ENCODE data around the gene TYK2.
A peak's percentile ranks its signal among the peaks of the same experiment; 100 is the strongest.
"Not testable (repeated sequence)": the region's sequence is repeated elsewhere in the genome, so short reads cannot be mapped to it uniquely, and the experiment has no call there.

Gene TYK2

DNA sequence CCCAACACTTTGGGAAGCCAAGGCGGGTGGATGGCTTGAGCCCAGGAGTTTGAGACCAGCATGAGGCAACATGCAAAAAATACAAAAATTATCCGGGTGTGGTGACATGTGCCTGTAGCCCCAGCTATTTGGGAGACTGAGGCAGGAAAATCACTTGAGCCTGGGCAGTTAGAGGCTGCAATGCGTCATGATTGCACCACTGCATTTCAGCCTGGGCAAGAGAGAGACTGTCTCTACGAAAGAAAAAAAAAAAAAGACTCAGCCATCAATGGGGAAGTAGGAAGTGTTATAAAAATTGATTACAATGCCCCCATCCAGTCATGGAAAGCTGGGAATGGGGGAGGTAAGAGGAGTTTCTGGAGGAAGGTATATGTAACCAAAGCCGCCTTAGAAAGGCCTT lies 5.4 kb downstream of the TYK2 start:
- H3K36me3 Mint-ChIP-seq (ENCODE audit: low read depth) = peaks cover 33% of the 10 kb centered on the region
- H3K9me3 Mint-ChIP-seq = no peaks in the 10 kb centered on the region
- no peak overlapping the region for H3K27ac Mint-ChIP-seq
- H3K4me1 Mint-ChIP-seq (ENCODE audit: low read depth) = peaks cover 15% of the 10 kb centered on the region
- no peak for DNase-seq (ENCODE audit: low spot score)
- no peak overlapping the region for H3K4me3 Mint-ChIP-seq
- no peaks in the 10 kb centered on the region for H3K27me3 Mint-ChIP-seq (ENCODE audit: low read depth)

DNA sequence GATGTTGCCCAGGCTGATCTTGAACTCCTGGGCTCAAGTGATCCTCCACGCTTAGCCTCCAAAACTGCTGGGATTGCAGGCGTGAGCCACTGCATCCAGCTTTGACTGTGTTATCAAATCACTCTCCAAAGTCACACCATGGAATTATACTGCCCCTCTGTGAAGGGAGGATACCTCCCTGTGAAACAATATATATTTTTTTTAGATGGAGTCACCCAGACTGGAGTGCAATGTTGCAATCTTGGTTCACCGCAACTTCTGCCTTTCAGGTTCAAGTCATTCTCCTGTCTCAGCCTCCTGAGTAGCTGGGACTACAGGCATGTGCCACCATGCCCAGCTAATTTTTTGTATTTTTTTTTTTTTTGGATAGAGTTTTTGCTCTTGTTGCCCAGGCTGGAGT lies 7.7 kb downstream of the TYK2 start:
- Mint-ChIP-seq H3K27ac (no peak overlapping the region), H3K4me1 (ENCODE audit: low read depth) (peaks cover 3% of the 10 kb centered on the region), H3K36me3 (ENCODE audit: low read depth) (peaks cover 31% of the 10 kb centered on the region), H3K27me3 (ENCODE audit: low read depth) (no peaks in the 10 kb centered on the region), H3K4me3 (no peak overlapping the region), H3K9me3 (no peaks in the 10 kb centered on the region)
- no peak for DNase-seq (ENCODE audit: low spot score)

GRCh38 chr19:10368101-10368803 lies 12.1 kb downstream of the TYK2 start:
- no peaks in the 10 kb centered on the region for H3K9me3 Mint-ChIP-seq
- H3K4me1 Mint-ChIP-seq (ENCODE audit: low read depth) = no peaks in the 10 kb centered on the region
- H3K27ac Mint-ChIP-seq = no peak overlapping the region
- H3K27me3 Mint-ChIP-seq (ENCODE audit: low read depth) = no peaks in the 10 kb centered on the region
- no peak overlapping the region for H3K4me3 Mint-ChIP-seq
- DNase-seq (ENCODE audit: low spot score) = no peak
- peaks cover 35% of the 10 kb centered on the region for H3K36me3 Mint-ChIP-seq (ENCODE audit: low read depth)

- H3K27me3 Mint-ChIP-seq (ENCODE audit: low read depth); DNase-seq (ENCODE audit: low spot score); H3K4me1 Mint-ChIP-seq (ENCODE audit: low read depth); H3K4me3 Mint-ChIP-seq; H3K27ac Mint-ChIP-seq; H3K9me3 Mint-ChIP-seq: not testable (repeated sequence)
- H3K36me3 Mint-ChIP-seq (ENCODE audit: low read depth) = peaks cover 35% of the 10 kb centered on the region
Measured at GRCh38 chr19:10366950-10367512, 13.3 kb downstream of the TYK2 start.

DNA sequence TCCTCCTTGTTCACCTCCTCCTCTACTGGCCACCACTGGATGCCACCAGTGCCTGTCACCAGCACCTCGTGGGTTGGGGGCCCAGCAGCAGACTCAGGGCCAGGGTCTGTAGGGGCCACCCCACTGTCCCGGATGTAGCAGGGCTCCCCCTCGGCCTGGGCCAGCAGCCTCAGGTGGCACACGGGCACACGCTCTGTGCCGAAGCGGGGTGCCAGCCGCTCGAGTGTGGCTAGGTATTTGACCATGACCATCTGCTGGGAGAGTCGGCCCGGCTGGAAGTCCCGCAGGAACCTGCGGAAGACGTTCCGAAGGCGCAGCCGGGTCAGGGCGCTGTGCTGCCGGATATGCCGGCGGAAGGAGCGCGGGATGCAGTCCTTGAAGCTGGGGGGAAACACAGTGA lies 14.9 kb downstream of the TYK2 start:
- H3K36me3 Mint-ChIP-seq (ENCODE audit: low read depth) = peaks cover 41% of the 10 kb centered on the region
- H3K4me1 Mint-ChIP-seq (ENCODE audit: low read depth) = no peaks in the 10 kb centered on the region
- H3K4me3 Mint-ChIP-seq = no peak overlapping the region
- H3K9me3 Mint-ChIP-seq = no peaks in the 10 kb centered on the region
- no peak for DNase-seq (ENCODE audit: low spot score)
- no peak overlapping the region for H3K27ac Mint-ChIP-seq
- no peaks in the 10 kb centered on the region for H3K27me3 Mint-ChIP-seq (ENCODE audit: low read depth)

- Mint-ChIP-seq H3K4me1 (ENCODE audit: low read depth) (no peaks in the 10 kb centered on the region), H3K9me3 (no peaks in the 10 kb centered on the region), H3K27me3 (ENCODE audit: low read depth) (no peaks in the 10 kb centered on the region), H3K27ac (no peak overlapping the region), H3K4me3 (no peak overlapping the region), H3K36me3 (ENCODE audit: low read depth) (peaks cover 37% of the 10 kb centered on the region)
- no peak for DNase-seq (ENCODE audit: low spot score)
Measured at GRCh38 chr19:10364644-10365043, 15.7 kb downstream of the TYK2 start.

DNA sequence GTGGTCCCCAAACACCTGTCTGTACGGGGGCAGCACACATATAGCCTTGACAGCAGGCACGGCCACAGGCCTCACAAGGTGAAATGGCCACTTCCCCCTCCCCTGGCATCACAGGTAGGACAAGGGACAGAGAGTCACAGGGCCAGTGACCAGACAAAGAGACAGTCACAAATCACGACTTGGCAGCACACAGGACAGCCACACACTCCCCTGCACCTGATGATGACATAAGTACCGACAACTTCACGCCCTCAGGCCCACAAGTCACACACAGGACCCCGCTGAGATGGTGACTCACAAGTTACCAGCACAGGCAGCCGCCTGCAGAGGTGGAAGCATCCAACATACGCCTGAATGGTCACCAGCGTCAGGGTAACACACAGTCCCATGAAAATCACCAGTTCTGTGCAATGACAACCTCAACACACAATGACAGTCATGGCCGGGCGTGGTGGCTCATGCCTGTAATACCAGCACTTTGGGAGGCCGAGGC lies 16.5 kb downstream of the TYK2 start:
- no peaks in the 10 kb centered on the region for H3K4me1 Mint-ChIP-seq (ENCODE audit: low read depth)
- no peak overlapping the region for H3K27ac Mint-ChIP-seq
- H3K4me3 Mint-ChIP-seq = no peak overlapping the region
- H3K36me3 Mint-ChIP-seq (ENCODE audit: low read depth) = peaks cover 37% of the 10 kb centered on the region
- no peak for DNase-seq (ENCODE audit: low spot score)
- H3K27me3 Mint-ChIP-seq (ENCODE audit: low read depth) = no peaks in the 10 kb centered on the region
- no peaks in the 10 kb centered on the region for H3K9me3 Mint-ChIP-seq

DNA sequence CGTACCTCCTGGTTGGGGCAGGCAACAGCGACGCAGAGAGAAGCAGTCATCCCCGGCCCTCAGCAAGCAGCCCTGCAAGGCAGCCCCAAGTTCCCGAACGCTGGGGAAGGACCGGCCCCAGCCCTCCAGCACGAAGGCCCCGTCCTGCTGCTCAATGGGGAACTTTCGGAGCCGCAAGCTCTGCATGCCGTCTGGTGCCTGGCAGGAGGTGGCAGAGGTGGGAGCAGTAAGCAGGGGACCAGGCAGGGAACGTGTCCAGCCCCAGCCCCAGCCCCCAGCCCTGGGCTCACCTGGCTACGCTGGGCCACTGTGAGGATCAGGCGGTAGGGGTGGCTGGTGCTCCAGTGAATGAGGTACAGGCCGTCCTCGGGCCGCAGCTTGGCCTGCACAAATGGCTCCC lies 18.1 kb downstream of the TYK2 start:
- no peak overlapping the region for H3K27ac Mint-ChIP-seq
- no peak for DNase-seq (ENCODE audit: low spot score)
- no peaks in the 10 kb centered on the region for H3K9me3 Mint-ChIP-seq
- H3K4me3 Mint-ChIP-seq = no peak overlapping the region
- peaks cover 36% of the 10 kb centered on the region for H3K36me3 Mint-ChIP-seq (ENCODE audit: low read depth)
- H3K4me1 Mint-ChIP-seq (ENCODE audit: low read depth) = no peaks in the 10 kb centered on the region
- no peaks in the 10 kb centered on the region for H3K27me3 Mint-ChIP-seq (ENCODE audit: low read depth)

GRCh38 chr19:10361569-10362011 lies 18.8 kb downstream of the TYK2 start:
- no peak overlapping the region for H3K27ac Mint-ChIP-seq

DNA sequence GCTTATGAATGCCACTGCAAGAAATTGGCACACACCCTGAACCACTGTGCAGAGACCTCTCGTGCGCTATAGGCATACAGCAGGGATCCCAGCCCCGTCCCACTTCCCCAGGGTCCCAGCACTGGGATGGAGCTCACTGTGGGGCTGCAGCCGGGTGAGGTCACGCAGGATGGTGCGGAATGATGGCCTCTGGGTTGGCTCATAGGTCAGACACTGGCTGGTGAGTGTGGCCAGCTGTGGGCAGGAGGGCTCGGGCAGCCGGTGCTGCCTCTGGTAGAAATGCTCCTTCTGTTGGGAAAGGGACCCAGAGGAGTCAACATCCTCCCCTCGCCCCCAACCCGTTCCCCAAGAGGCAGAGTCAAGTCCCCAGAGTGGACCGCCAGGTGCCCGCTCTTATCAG lies 23.9 kb downstream of the TYK2 start:
- peaks cover 44% of the 10 kb centered on the region for H3K36me3 Mint-ChIP-seq (ENCODE audit: low read depth)
- H3K4me3 Mint-ChIP-seq = no peak overlapping the region
- H3K9me3 Mint-ChIP-seq = no peaks in the 10 kb centered on the region
- H3K27ac Mint-ChIP-seq = no peak overlapping the region
- no peaks in the 10 kb centered on the region for H3K4me1 Mint-ChIP-seq (ENCODE audit: low read depth)
- no peak for DNase-seq (ENCODE audit: low spot score)
- H3K27me3 Mint-ChIP-seq (ENCODE audit: low read depth) = no peaks in the 10 kb centered on the region

More at GRCh38 chr19:10361569-10362011, 18.8 kb downstream of the TYK2 start:
- no peaks in the 10 kb centered on the region for H3K4me1 Mint-ChIP-seq (ENCODE audit: low read depth)
- H3K9me3 Mint-ChIP-seq = no peaks in the 10 kb centered on the region
- DNase-seq (ENCODE audit: low spot score) = no peak
- peaks cover 33% of the 10 kb centered on the region for H3K36me3 Mint-ChIP-seq (ENCODE audit: low read depth)
- no peaks in the 10 kb centered on the region for H3K27me3 Mint-ChIP-seq (ENCODE audit: low read depth)
- H3K4me3 Mint-ChIP-seq = no peak overlapping the region

DNA sequence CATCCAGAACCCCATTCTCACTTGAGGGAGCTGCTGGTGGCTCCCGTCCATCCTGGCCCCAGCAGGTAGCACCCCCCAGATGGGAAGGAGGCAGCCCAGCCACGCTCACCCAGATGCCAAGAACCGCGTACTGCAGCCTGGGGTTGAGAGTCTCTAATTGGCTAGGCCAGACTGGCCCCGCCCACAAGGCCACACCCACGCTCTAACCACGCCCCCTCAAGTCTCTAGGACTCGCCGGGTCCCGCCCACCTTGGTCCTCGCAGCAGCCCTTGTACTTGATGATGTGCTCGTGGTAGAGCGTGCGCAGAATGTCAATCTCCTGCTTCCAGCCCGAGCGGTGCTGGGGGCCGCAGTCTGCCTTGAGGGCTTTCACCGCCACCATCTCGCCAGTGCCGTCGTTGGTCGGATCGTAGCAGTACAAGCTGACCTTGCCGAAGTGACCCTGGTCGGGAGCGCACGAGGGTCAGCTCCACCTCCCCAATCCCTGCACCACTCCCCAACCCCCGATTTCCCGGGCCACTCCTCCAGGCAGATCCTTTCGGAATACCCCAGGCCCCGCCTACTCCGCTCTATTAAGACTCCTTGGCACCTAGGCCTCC lies 26.5 kb downstream of the TYK2 start:
- Mint-ChIP-seq H3K27ac (no peak overlapping the region), H3K36me3 (ENCODE audit: low read depth) (peaks cover 34% of the 10 kb centered on the region), H3K4me1 (ENCODE audit: low read depth) (no peaks in the 10 kb centered on the region), H3K27me3 (ENCODE audit: low read depth) (no peaks in the 10 kb centered on the region), H3K4me3 (no peak overlapping the region), H3K9me3 (no peaks in the 10 kb centered on the region)
- peak; percentile 22 for DNase-seq (ENCODE audit: low spot score)

DNA sequence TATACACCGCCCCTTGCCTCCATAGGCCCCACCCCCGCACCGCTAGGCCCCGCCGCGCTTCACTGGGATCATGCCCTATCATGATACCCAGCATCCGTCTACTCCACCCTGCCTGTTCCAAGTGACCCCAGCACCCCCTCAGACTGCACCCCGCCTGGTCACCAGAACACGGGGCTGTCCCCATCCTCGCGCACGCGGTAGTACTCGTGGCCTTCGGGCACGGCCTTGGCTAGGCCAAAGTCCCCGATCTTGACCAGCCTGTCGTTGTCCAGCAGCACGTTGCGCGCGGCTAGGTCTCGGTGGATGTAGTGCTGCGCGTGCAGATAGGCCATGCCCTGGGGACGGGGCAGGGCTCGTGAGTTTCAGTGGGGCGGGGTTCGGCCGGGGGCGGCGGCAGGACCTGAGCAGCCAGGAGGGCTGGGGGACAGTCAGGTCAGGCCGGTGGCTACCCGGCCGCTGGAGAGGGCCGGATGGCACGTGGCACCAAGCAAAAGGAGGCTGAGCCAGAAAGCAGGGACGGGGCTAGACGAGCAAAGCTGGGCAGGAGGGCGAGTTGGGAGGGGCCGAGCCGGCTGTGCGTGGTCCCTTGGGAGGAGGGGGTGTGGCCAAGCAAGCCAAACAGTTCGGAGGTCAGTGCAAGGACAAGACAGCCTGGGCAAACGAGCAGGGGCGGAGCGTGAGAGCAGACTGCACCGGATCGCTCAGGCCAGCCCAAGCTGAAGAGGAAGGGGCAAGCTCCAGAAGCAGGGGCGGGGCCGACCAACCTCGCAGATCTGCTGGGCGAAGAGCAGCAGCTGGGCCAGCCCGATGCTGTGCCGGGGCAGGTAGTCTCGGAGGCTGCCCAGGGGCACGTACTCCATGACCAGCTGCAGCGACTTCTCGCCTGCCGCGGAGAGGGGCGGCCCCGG lies 27.4 kb downstream of the TYK2 start:
- Mint-ChIP-seq H3K36me3 (ENCODE audit: low read depth) (peaks cover 32% of the 10 kb centered on the region), H3K4me1 (ENCODE audit: low read depth) (no peaks in the 10 kb centered on the region), H3K27me3 (ENCODE audit: low read depth) (no peaks in the 10 kb centered on the region), H3K9me3 (no peaks in the 10 kb centered on the region), H3K4me3 (no peak overlapping the region), H3K27ac (no peak overlapping the region)
- no peak for DNase-seq (ENCODE audit: low spot score)

- Mint-ChIP-seq H3K4me3 (no peak overlapping the region), H3K27ac (no peak overlapping the region)
- DNase-seq (ENCODE audit: low spot score) = no peak
Measured at GRCh38 chr19:10346509-10346908, 33.9 kb downstream of the TYK2 start.

GRCh38 chr19:10344780-10345179 lies 35.6 kb downstream of the TYK2 start:
- Mint-ChIP-seq H3K27ac (no peak overlapping the region), H3K27me3 (ENCODE audit: low read depth) (no peaks in the 10 kb centered on the region), H3K36me3 (ENCODE audit: low read depth) (no peaks in the 10 kb centered on the region), H3K4me1 (ENCODE audit: low read depth) (peaks cover 6% of the 10 kb centered on the region), H3K9me3 (no peaks in the 10 kb centered on the region), H3K4me3 (no peak overlapping the region)
- no peak for DNase-seq (ENCODE audit: low spot score)

More at GRCh38 chr19:10346509-10346908, 33.9 kb downstream of the TYK2 start:
- H3K9me3 Mint-ChIP-seq = no peaks in the 10 kb centered on the region
- H3K27me3 Mint-ChIP-seq (ENCODE audit: low read depth) = no peaks in the 10 kb centered on the region
- H3K4me1 Mint-ChIP-seq (ENCODE audit: low read depth) = no peaks in the 10 kb centered on the region
- H3K36me3 Mint-ChIP-seq (ENCODE audit: low read depth) = peaks cover 3% of the 10 kb centered on the region

All from T-helper 2 cell treated with Interferon-gamma antibody and Interleukin-4, amounts not matched to agents 5 μg/mL and 100 μg/mL, for 36 hours (primary cell).